Middle frontal gyrus (tissue), 1 donor: ENCODE results near the gene PPP1R3F.

ENCODE experiments used
- DNase-seq: peaks from one replicate; pipeline ENCODE4 v3.0.0-alpha.2; 2015; ENCODE audit warnings: low spot score; ENCODE audit errors: extremely low spot score

PPP1R3F gene

DNA sequence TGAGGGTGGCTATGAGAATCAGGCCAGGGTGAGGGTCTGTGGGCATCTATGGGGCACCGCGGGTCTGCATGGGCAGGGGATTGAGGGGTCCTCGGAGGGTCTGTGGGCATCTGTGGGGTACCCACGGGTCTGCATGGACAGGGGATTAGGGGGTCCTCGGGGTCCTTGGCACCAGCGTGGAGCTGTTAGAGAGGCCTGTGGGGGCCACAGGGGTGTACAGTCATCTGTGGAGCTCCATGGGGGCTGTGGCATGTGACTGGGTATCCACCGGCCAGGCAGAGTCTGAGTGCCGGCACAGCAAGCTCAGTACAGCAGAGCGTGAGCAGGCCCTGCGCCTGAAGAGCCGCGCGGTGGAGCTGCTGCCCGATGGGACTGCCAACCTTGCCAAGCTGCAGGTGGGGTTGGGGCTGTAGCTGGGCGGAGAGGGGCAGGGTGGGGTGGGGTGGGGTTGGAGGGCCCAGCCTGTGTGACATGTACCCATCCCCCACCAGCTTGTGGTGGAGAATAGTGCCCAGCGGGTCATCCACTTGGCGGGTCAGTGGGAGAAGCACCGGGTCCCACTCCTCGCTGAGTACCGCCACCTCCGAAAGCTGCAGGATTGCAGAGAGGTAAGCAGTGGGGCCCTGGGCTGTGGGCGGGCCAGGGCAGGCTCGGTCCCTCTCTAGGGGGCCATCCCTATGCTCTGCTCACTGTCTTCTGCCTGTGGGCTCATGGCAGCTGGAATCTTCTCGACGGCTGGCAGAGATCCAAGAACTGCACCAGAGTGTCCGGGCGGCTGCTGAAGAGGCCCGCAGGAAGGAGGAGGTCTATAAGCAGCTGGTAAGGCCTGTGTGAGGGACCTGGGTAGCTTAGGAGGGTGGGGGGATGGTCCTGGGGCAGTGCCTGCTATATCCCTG lies 21.4 kb upstream of the PPP1R3F start:
- no peak for DNase-seq

DNA sequence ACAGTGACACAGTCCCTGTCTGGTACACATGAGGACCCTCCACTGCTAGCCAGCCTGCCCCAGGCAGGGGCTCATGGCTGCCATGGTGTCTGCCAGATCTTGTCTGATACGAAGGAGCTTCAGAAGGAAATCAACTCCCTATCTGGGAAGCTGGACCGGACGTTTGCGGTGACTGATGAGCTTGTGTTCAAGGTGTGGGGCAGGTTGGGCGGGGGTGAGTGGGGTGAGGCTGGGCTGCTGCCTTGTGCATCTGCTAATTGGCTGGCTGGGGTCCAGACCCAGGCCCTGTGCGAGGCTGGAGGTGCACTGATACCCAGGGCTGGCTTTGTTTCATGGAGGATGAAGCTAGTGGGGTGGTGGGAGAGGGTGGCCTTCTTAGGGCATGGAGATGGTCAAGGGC lies 20.5 kb upstream of the PPP1R3F start:
- no peak for DNase-seq

DNA sequence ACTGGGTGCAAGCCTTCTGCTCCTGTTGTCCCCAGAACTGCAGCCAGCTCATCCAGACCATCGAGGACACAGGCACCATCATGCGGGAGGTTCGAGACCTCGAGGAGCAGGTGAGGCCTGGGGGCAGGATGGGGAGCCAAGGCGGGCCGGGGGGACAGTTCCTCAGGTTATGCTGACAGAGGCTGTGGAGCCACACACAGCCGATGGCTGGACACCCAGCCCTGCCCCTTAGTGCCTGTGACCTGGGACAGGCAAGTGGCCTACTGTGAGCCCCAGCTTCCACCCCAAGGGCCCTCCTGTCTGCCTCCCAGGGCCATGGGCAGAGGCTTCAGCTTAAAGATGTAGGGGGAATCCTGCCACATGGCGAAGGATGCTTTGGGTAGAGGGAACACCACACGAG lies 20.0 kb upstream of the PPP1R3F start:
- DNase-seq: no peak

DNA sequence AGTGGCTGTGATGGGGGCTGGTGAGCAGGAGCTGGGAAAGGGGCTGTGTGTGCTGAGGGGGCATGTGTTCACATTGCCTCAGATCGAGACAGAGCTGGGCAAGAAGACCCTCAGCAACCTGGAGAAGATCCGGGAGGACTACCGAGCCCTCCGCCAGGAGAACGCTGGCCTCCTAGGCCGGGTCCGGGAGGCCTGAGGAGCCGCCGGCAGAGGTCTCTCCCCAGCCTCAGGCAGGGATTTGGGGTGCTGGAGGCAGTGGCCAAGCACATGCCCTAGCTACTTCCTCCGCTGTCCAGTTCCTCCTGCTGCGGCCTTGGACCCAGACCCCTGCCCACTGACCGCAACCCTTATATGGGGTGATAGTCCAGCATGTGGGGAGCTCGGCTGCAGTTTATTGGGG lies 19.5 kb upstream of the PPP1R3F start:
- no peak for DNase-seq

DNA sequence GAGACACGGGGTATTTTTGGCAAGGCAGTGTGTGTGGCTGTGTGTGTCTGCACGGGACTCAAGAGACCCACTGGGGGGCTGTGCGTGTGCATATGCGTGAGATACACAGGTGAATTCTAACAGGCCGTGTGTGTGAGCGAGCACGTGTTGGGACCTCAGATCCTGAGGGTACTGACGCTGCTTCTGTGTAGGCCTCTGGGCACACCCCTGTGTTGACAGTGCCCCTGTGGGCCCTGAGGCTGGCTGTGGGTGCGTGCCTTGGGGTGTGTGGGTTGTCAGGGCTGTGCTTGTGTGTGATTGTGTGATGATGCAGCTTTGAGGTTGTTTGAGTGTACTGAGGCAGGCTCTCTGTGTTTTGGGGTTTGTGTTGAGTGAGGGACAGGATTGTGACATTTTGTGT lies 19.0 kb upstream of the PPP1R3F start:
- DNase-seq: no peak

DNA sequence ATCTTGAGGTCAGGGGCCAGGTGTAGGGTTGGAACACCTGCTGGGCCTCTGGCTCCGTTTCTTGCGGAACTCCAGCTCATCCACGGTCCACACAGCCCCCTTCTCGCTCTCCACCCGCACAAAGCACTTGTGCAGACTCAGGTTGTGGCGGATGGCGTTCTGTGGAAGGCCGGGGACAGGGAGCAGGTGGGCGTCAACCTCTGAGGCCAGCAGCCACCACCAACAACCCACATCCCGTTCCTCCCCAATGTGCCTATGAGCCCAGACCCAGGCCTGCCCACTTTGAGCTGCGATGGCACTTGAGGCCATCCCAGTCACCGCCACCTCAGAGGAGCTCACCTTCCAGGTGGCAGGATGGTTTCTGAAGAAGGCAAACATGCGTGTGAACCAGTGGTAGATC lies 18.3 kb upstream of the PPP1R3F start:
- DNase-seq: no peak

DNA sequence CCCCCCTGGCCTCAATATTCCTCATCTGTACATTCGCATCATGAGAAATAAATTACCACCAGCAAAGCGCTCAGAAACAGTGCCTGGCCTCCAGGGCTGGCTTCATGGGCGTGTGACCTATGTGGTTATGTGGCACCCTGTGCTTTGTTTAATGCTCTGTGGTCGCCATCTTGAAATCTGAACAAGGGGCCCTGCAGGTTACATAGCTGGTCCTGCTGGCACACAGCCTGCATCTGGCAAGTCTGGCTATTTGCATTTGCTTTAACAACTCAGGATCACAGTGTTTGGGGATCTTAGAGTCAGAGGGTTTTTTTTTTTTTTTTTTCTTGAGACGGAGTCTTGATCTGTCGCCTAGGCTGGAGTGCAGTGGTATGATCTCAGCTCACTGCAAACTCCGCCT lies 15.0 kb upstream of the PPP1R3F start:
- DNase-seq: no peak

DNA sequence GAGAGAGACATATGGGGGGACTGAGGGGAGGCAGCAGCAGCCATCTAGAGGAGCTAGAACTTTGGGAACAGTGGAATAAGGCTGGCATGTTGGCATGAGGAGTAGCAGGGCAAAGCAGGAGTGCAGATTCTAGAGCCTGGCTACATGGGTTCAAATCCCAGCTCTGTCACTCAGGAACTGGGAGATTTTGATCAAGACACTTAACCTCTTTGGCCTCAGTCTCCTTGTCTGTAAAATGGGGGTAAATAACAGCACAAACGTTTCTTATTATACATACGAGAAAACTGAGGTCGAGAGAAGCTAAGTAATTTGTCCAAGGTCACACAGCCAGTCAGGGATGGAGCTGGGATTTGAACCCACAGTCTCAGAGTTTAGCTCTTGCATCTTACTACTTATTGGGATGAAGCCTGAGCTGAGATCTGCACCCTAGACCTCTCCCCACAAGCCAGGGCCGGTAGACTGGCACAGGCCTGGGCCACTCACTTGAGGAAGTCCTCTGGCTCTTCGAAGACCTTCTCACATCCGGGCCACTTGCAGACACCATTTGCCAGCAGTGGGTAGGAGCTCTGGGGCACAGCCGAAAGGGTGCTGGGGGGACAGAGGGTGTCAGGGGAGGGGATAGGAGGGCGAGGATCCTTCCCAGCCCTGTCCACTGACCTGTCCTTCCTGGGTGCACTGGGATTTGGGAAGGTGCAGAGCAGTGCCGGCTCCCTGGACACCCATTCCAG lies 13.2 kb upstream of the PPP1R3F start:
- no peak for DNase-seq

DNA sequence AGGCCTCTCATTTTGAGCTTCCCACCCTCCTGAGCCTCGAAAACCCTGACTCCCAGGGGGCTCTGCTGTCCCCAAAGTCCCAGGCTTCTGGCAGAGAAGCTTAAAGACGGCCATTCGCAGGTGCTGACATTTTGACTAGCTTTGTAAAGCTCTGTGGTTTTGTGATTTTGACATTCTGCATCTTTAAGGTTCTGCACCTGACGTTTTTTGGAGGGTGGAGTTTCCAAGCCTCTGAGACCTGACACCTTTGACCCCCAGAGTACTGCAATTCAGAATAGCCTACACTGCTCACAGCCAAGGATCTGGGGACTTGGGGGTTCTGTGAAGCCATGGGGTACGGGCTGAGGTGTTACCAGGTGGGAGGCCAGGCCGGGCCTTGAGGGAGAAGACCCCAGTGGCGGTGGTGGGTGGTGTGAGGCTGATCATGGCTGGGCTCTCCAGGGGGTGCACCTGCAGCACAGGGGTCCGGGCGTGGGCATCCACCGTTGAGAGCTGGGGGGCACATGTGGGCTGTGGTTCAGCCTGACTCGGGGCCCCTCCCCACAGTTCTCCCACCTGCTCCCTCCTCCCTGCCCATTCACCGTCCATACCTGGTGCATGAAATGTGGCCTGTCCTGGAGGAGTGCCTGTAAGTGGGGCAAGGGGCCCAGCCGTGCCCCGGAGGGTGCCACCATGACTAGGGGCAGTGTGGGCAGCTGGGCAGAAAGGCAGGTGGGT lies 12.4 kb upstream of the PPP1R3F start:
- DNase-seq: no peak

DNA sequence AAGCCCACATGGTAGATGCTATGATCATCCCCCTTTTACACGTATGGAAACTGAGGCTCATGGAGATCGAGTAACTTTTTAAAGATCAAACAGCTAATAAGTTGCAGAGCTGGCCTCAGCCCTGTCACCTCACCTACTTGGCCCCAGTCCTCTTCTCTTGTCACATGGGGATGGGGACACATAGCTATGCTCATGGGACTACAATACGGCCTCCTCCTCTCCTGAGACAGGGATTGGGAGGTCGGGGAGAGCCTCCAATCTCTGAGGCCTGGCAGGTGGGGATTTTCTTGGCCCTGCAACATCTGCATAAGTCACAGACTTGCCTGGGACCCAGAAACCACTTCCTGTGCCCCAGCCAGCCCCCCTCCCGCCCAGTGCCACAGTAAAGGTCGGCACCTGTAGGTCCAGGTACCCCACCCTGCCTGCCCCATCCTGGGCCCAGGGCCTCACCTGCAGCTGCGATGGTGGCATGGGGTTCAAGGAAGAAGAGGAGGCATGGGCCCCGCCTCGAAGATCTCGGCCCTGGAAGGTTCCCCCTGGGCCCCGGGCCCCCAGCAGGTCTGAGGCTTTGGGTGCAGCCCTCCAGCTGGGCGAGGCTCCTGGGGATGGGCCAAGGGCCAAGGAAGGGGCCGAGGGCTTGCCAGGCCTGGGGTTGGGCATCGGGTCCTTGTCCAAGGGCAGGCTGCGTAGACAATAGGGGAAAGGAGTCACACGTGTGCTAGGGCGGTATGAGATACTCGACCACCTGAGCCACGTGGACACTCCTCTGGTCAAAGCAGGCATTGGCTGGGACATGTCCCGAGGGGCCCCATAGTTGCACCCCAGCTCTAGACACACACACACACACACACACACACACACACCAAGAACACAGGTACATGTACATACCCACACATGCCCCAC lies 11.5 kb upstream of the PPP1R3F start:
- DNase-seq: no peak

DNA sequence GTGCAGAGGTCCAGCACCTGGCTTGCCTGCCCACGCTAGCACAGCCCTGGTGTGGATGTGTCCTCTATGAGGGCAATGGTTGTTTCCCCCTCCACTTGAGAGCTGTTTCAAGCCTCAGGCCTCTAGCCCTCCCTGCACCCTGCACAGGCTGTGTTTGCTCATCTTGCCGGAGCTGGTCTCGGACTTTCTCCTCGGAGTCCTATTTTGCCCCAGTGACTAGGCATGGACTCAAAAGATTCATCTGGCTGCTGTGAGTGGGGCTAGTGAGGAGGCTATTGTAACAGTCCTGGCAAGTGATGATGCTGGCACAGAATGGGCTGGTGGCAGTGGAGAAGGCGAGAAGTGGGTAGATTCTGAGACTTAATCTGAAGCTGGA lies 10.9 kb upstream of the PPP1R3F start:
- no peak for DNase-seq

DNA sequence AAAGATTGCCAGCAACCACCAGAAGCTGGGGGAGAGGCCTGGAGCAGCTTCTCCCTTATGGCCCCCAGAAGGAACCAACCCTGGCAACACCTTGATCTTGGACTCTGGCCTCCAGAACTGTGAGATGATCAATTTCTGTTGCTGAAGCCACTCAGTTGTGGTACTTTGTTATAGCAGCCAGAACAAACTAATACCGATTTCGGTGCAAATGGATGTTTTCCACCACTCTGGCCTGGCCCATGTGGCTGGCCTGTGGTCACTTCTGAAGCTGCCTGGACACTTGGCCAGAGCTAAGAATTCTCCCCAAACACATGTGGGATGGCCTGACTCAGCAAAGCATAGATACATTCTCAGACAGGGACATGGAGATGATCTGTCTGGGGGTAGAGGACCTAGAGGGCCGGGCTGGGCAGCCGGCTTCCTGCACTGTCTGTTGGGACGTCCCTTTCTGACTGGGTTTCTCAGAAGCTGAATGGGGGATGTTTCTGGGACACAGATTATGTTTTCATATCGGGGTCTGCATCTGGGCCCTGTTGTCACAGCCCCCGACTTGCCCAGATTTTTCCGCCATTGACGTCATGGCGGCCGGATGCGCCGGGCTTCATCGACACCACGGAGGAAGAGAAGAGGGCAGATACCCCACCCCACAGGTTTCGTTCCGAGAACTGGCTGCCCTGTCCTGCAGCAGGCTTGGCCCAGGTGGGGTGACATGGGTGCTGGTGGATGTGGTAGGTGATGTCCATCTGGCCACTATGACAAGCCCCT lies 9.2 kb upstream of the PPP1R3F start:
- no peak for DNase-seq

DNA sequence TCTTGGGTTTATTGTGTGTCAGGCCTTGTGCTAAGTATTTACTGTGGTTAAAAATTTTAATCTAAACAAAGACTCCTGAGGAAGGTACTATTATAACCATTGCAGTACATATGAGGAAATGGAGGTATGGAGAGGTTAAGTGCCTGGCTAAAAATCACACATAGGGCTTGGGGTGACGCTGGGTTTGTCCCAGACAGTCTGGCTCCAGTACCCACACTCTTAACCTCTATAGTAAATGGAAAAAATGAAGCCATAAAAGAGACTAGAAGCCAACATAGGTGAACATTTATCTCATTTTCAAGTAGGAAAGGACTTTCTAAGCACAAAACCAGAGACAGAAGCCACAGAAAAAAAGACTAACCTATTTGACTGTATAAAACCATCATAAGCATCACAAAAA lies 7.0 kb upstream of the PPP1R3F start:
- DNase-seq: no peak

DNA sequence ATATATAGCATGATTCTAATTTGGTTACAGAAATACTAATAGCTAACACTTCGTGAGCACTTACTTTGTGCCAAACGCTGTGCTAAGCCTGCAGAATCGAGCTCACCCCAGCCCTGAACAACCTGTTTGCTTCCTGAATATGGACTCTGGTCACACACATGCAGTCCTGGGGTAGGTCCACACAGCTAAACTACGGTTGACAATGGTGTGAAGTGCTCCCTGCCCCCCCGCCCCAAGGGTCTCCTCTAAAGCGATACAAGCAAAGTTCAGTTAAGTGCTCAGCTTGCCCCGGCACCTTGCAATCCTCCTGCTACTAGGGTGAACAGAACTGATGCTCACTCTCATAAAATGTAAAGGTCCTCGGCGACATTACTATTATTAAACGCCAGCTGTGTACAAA lies 6.0 kb upstream of the PPP1R3F start:
- no peak for DNase-seq

DNA sequence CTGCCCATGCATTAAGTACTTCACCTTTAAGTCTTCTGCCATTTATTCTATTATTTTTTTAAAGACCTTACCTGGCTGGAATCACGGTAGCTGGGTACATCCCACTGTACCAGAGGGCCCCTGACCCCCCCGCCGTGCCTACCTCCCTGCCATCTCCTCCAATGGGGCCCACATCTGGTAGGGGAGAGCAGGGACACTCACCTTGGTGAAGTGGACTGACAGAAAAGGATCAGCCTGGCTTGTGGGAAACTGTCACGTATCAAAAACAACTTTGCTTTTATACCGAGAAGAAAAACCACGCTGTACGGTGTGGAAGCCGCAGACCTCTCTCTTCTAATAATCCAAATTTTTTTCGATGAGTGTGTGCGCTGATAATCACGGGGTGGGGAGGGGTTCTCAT lies 5.1 kb upstream of the PPP1R3F start, which contains the start of gene FOXP3:
Gene FOXP3 (minus strand): TSS at position 251 of the 400 bp plus-strand sequence. CDS start 6,205 bp downstream, outside the sequence.
- DNase-seq: no peak

DNA sequence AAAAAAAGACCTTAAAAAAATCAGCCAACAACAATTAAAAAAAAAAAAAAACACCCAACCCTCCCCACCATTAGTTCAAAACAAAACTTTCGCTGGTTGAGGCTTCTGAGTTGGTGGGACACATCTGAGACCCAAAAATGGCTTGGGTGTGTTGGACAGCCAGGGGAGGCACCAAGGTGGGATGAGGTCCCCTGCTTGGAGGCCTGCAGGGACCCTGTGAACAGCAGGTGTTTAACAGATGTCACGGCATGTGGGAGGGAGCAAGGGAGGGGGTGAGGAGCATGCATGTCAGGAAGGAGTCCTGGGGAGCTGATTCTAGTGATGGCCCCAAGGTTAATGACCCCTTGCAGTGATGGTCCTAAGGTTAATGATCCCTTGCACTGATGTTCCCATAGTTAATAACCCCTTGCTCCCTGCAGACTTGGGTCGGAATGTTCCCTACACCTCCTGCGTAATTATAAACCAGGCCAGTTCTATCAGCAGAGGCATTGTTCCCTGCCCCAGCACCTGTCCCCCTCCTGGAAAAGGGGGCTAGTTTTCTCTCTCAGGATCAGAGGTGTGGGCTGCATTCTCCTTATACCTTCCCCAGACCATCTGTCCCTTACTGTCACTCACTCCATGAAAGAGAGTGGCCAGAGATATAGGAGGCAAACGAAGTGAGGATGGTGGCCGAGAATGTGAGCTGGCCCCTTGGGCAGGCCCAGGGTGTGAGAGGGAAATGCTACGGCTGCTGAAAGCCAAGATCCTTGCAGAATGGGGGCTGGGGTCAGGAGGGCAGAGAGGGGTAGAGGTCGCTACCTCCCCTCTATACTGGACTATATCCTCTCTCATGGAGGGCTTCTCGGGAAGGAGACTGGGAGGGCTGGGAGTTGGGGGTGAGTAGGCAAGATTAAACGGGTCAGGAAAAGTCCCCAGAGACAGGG lies 2.8 kb upstream of the PPP1R3F start:
- DNase-seq: no peak

DNA sequence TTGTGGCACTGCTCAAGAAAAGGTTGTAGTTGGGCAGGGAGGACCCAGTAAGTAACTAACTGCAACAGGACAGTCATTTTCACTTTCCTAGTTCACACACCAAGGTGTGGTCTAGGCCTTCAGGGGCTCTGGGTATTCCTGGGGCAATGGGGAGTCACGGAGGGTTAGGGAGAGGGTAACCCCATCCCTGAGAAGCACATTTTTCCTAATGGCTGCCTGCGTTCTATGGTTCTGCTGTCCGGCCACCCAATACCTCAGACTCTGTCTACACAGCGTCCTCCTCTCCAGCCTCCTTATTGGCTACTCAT lies 937 bp upstream of the PPP1R3F start:
- no peak for DNase-seq

DNA sequence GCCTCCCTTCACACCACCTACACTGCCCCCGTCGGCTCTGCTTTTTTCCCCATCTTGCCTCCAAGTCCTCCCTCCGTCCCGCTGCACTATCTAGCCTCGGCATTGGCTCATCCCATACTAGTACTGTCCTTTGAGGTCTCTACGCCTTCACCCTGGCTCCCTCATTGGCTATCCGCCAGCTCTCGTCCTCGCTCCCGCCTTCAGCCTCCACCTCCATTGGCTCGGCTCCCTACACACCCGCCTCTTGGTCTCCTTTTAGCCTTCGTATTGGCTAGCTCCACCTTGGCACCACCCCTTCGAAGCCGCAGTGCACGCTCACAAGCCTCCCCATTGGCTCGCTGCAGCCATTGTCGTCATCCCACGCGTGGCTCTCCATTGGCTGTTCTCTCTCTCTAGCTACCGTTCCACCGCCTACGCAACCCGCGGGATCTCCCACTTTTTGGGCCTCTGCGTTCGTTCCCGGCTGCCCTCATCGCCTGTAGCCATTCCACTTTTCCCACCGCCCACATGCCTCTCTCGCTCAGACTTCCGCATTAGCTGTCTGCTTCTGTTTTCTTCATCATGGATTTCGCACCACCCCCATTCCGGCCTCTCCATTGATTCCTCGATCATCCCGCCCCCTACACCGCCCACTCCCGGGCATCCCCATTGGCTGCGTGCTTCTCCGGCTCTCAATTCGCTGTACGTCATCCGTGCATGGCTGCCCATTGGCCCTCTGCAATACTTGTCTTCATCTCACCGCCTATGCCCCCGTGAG lies 405 bp upstream of the PPP1R3F start:
- peak; percentile 90 for DNase-seq
